Astrocyte of the cerebellum (primary cell): Measurements from ENCODE around the gene TSR3.

Experiments
- DNase-seq: peaks from one replicate; pipeline ENCODE4 v3.0.0-alpha.2; 2011; ENCODE audit warnings: low read depth
- H3K4me3 ChIP-seq: 2 replicates; pipeline ENCODE4 v1.5.1; 2011; ENCODE audit warnings: mild to moderate bottlenecking, low read depth, low read length, moderate library complexity
- in situ Hi-C: cut with HindIII; loops from 2 replicates; pipeline ENCODE4 v1.10.0; 2017; ENCODE audit warnings: low sequenced_read_pairs
- TF ChIP-seq, protein P1 (sequence below): IDR thresholded peaks from 2 replicates; pipeline ENCODE4 v1.5.1; 2012; ENCODE audit warnings: low read length, low read depth, moderate library complexity, mild to moderate bottlenecking; ENCODE audit errors: missing control alignments

TSR3 gene

DNA sequence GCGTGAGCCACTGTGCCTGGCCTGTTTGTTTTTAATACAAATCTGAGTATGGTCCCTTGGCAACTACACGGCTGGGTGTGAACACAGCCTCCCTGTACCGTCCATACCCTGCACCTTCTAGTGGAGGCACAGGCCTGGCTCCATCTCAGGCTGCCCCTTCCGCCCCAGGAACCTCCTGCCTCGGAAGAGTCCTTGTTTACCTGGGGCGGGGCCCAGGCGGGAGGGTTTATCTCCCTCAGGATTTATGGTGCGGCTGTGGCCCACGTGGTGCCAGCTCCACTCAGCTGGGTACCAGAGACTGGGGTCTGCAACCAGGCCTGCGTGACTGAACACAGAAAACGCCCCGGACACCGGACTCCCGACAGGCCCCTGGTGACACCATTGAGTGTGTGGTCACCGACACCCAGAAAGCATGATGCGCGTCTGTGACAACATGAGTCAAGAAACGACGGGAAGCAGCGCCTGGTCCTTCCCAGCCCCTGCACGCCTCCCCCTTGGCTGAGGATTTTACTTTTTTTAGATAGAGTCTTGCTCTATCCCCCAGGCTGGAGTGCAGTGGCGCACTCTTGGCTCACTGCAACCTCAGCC is 43.9 kb upstream of the TSR3 start:
- TF ChIP-seq, protein P1, sequence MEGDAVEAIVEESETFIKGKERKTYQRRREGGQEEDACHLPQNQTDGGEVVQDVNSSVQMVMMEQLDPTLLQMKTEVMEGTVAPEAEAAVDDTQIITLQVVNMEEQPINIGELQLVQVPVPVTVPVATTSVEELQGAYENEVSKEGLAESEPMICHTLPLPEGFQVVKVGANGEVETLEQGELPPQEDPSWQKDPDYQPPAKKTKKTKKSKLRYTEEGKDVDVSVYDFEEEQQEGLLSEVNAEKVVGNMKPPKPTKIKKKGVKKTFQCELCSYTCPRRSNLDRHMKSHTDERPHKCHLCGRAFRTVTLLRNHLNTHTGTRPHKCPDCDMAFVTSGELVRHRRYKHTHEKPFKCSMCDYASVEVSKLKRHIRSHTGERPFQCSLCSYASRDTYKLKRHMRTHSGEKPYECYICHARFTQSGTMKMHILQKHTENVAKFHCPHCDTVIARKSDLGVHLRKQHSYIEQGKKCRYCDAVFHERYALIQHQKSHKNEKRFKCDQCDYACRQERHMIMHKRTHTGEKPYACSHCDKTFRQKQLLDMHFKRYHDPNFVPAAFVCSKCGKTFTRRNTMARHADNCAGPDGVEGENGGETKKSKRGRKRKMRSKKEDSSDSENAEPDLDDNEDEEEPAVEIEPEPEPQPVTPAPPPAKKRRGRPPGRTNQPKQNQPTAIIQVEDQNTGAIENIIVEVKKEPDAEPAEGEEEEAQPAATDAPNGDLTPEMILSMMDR, result no peak
- no peak overlapping the region for H3K4me3 ChIP-seq
- no peak for DNase-seq
- in situ Hi-C loops, result loop anchor here (25.0 kb wide), 2 partner anchors 92 to 108 kb away; partner anchors contain the start of genes CLCN7, PTX4 and TELO2

DNA sequence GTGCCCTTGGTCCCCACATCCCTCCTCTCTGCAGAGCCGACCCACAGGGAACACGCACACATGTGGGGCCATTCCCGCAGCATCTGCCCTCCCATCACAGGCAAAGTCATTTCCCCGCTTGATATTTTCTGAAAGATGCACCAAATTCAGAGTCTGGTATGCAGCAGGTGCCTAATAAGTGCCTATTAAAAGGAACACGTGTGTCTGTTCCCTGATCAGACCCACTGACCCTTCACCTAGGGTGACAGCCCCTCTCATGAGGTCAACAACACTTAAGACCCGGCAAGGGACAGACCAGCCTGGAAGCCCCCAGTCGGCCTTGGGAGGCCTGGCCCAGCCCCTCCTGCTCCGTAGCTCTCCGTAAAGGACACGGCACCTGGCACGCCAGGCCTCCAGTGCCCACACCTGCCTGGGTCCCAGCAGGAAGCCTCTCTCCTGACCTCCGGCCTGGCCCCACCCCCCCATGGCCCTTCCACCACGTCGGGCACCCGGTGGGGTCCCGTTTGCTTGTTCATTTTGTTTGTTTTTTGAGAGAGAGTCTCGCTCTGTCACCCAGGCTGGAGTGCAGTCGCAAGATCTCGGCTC is 42.8 kb upstream of the TSR3 start:
- no peak overlapping the region for H3K4me3 ChIP-seq
- TF ChIP-seq, protein P1, result no peak
- DNase-seq, result no peak
- in situ Hi-C loops, result loop anchor here (25.0 kb wide), 2 partner anchors 93 to 107 kb away; partner anchors contain the start of genes CLCN7, PTX4 and TELO2

DNA sequence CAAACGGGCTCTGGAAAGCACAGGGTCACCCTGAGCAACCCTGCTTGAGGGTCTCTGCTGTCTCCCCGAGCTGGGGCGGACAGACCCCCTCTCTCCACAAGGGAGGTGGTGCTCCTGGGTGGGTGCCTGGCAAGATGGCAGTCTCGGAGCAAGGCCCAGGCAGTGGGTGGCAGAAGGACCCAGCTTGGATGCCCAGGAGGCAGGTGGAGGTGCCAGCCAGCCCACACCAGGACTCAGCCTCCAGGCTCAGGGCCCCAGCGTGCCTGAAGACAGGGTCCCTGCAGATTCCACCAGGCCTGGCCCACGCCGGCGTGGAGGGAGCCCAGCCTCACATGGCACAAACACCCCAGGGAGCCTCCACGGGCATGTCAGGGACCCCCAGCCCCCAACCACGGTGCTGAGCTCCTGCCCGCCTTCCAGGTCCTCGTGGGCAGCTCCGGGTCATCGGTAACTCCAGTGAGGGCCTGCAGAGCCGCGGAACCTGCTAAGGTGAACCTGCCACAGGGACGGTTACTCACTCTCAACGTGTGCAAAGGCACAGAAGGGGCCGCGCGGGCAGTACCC is 42.0 kb upstream of the TSR3 start:
- DNase-seq, result no peak
- no peak overlapping the region for H3K4me3 ChIP-seq
- in situ Hi-C loops, result loop anchor here (25.0 kb wide), 2 partner anchors 94 to 106 kb away; partner anchors contain the start of genes CLCN7, PTX4 and TELO2
- TF ChIP-seq, protein P1, result no peak

DNA sequence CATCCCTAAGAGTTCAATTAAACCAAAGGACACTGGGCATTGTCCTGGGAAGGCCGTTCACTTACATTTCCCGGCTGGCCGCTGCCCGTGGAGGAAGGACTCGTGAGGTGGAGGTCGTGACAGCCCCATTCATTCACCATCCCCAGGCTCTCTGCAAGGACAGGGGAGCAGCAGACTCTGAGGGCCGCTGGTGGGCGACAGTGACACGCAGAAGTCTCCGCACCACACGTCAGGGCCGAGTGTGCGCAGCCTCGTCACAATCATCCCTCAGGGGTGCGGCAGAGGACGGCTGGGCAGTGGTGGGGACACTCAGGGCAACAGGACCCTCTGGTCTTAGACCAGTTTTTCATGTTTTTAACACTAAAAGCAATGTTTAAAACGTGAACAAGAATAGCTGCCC is 41.1 kb upstream of the TSR3 start:
- TF ChIP-seq, protein P1, result no peak

DNA sequence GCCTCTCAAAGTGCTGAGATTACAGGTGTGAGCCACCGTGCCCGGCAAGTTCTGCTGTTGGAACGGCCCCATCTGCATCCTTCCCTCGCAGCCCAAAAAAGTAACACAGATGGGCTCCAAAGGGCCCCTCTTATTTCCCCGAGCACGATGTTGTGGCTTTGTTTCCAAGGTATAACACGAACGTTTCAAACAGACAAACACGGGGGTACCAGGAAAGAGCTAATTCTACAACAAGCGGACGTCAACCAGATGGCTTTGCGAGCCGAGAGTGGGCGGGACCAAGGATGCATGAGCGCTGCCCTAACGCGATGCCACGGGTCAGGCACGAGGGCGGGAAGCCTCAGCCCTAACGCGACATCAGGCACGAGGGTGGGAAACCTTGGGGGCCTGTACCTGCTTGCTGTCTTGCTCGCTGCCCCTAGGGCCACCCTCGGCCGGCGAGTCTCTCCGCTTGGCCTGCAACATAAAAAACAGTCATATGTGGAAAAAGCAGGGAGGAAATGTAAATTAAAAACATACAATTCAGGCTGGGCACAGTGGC is 38.6 kb upstream of the TSR3 start:
- DNase-seq, result no peak
- in situ Hi-C loops, result loop anchor here (25.0 kb wide), 2 partner anchors 97 to 103 kb away; partner anchors contain the start of genes CLCN7, PTX4 and TELO2
- no peak overlapping the region for H3K4me3 ChIP-seq
- TF ChIP-seq, protein P1, result no peak

More for the DNA sequence above, 41.1 kb upstream of the TSR3 start:
- in situ Hi-C loops, result loop anchor here (25.0 kb wide), 2 partner anchors 94 to 106 kb away; partner anchors contain the start of genes CLCN7, PTX4 and TELO2
- DNase-seq, result no peak
- no peak overlapping the region for H3K4me3 ChIP-seq

DNA sequence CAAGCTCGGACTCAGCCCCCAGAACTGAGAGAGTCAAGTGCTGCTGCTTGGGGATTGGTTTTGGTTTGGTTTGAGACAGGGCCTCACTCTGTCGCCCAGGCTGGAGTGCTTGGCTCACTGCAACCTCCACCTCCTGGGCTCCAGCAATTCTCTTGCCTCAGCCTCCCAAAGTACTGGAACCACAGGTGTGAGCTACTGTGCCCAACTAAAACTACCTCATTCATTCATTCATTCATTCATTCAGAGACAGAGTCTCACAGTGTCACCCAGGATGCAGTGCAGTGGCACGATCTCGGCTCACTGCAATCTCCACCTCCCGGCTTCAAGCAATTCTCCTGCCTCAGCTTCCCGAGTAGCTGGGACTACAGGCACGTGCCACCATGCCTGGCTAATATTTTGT is 38.1 kb upstream of the TSR3 start:
- no peak for DNase-seq
- in situ Hi-C loops, result loop anchor here (25.0 kb wide), 2 partner anchors 98 to 102 kb away; partner anchors contain the start of genes CLCN7, PTX4 and TELO2
- TF ChIP-seq, protein P1, result no peak
- H3K4me3 ChIP-seq, result no peak overlapping the region
